ENCODE data around the gene NAXD.

NAXD gene

GRCh38 chr13:110643768-110644421, 28.6 kb downstream of the NAXD start:
- H3K27me3 ChIP-seq = no peaks in the 10 kb centered on the region
- no peak overlapping the region for H3K4me3 ChIP-seq (ENCODE audit: low read depth in 1 of 2, low read length in 1 of 2)
- H3K36me3 ChIP-seq = peaks cover 100% of the 10 kb centered on the region
- TF ChIP-seq, protein P1, sequence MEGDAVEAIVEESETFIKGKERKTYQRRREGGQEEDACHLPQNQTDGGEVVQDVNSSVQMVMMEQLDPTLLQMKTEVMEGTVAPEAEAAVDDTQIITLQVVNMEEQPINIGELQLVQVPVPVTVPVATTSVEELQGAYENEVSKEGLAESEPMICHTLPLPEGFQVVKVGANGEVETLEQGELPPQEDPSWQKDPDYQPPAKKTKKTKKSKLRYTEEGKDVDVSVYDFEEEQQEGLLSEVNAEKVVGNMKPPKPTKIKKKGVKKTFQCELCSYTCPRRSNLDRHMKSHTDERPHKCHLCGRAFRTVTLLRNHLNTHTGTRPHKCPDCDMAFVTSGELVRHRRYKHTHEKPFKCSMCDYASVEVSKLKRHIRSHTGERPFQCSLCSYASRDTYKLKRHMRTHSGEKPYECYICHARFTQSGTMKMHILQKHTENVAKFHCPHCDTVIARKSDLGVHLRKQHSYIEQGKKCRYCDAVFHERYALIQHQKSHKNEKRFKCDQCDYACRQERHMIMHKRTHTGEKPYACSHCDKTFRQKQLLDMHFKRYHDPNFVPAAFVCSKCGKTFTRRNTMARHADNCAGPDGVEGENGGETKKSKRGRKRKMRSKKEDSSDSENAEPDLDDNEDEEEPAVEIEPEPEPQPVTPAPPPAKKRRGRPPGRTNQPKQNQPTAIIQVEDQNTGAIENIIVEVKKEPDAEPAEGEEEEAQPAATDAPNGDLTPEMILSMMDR (IDR thresholded peaks at IDR 0.05) = no peak
- no peak overlapping the region for H3K27ac ChIP-seq
- H3K9me3 ChIP-seq = no peaks in the 10 kb centered on the region
- peaks cover 6 to 11% of the 10 kb centered on the region in 2 experiments for H3K4me1 ChIP-seq (ENCODE audit: control insufficient read depth in 1 of 2, insufficient read depth in 1 of 2, low read depth in 1 of 2, low read length in 1 of 2)

GRCh38 chr13:110644892-110645521, 29.7 kb downstream of the NAXD start:
- H3K27ac ChIP-seq = peak overlapping the region; percentile 63
- H3K4me3 ChIP-seq (ENCODE audit: low read depth in 1 of 2, low read length in 1 of 2) = no peak overlapping the region
- no peaks in the 10 kb centered on the region for H3K27me3 ChIP-seq
- peaks cover 100% of the 10 kb centered on the region for H3K36me3 ChIP-seq
- H3K9me3 ChIP-seq = no peaks in the 10 kb centered on the region
- peaks cover 6 to 11% of the 10 kb centered on the region in 2 experiments for H3K4me1 ChIP-seq (ENCODE audit: control insufficient read depth in 1 of 2, insufficient read depth in 1 of 2, low read depth in 1 of 2, low read length in 1 of 2)
- TF ChIP-seq, protein P1 (IDR thresholded peaks at IDR 0.05) = peak; percentile 66

DNA sequence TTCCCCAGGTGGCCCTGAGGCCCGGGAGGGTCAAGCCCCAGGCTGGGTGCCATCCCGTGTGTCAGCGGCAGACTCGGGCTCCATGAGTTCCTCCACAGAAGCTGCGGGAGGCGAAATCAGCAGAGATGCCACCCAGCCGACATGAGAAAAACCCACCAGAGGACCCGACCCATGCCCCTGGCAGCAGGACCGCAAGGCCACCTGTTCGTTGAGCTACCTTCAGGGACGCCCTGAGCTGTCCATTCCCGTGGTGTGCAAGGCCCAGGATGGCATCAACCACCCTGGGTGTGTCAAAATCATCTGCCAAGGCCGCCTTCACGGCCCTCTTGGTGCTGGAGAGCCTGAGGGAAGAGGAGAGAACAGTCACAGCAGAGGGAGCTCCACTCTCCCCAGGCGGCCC, 30.4 kb downstream of the NAXD start:
- Histone ChIP-seq H3K4me1 (ENCODE audit: control insufficient read depth in 1 of 2, insufficient read depth in 1 of 2, low read depth in 1 of 2, low read length in 1 of 2) (peaks cover 6 to 11% of the 10 kb centered on the region in 2 experiments), H3K27me3 (no peaks in the 10 kb centered on the region), H3K27ac (peak overlapping the region; percentile 63), H3K36me3 (peaks cover 100% of the 10 kb centered on the region), H3K9me3 (no peaks in the 10 kb centered on the region), H3K4me3 (ENCODE audit: low read depth in 1 of 2, low read length in 1 of 2) (no peak overlapping the region)
- TF ChIP-seq, protein P1 (IDR thresholded peaks at IDR 0.05) = no peak

- TF ChIP-seq, protein P1 (IDR thresholded peaks at IDR 0.05) = no peak
- Histone ChIP-seq H3K9me3 (no peaks in the 10 kb centered on the region), H3K27ac (peak overlapping the region; percentile 63), H3K27me3 (no peaks in the 10 kb centered on the region), H3K36me3 (peaks cover 98% of the 10 kb centered on the region), H3K4me3 (ENCODE audit: low read depth in 1 of 2, low read length in 1 of 2) (no peak overlapping the region), H3K4me1 (ENCODE audit: control insufficient read depth in 1 of 2, insufficient read depth in 1 of 2, low read depth in 1 of 2, low read length in 1 of 2) (peaks cover 6 to 11% of the 10 kb centered on the region in 2 experiments)
These were observed 31.4 kb downstream of the NAXD start for GRCh38 chr13:110646442-110647364.

DNA sequence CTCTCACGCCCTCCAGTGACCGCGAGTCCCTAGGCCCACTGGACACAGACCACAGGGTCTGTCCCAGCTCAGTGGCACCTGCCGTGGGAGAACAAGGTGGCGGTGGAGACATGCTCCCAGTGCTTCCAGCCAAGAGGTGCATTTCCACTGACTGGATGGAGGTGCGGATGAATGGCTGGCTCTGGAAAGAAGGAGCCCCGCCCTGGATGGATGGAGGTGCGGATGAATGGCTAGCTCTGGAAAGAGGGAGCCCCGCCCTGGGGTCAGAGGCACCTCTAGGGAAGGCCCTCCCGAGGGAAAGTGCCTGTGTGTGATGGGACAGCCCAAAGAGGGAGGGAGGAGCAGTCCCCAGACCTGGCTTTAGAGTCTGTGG, 32.0 kb downstream of the NAXD start:
- peaks cover 6 to 11% of the 10 kb centered on the region in 2 experiments for H3K4me1 ChIP-seq (ENCODE audit: control insufficient read depth in 1 of 2, insufficient read depth in 1 of 2, low read depth in 1 of 2, low read length in 1 of 2)

More for the DNA sequence above, 32.0 kb downstream of the NAXD start:
- TF ChIP-seq, protein P1 (IDR thresholded peaks at IDR 0.05) = no peak
- no peak overlapping the region for H3K4me3 ChIP-seq (ENCODE audit: low read depth in 1 of 2, low read length in 1 of 2)
- no peak overlapping the region for H3K27ac ChIP-seq
- no peaks in the 10 kb centered on the region for H3K9me3 ChIP-seq
- no peaks in the 10 kb centered on the region for H3K27me3 ChIP-seq
- H3K36me3 ChIP-seq = peaks cover 98% of the 10 kb centered on the region
